Trophoblast cell (in vitro differentiated cells and primary cell): ENCODE measurements around the gene LRP1B.
A peak's percentile ranks its signal among the peaks of the same experiment; 100 is the strongest.

Source experiments
- DNase-seq, 2 donors: peaks; one replicate each; pipeline ENCODE4 v3.0.0-alpha.2; 2016
- H2AFZ ChIP-seq: 2 replicates; pipeline ENCODE4 v1.6.1; 2013; ENCODE audit warnings: low read length, moderate library complexity, mild to moderate bottlenecking; ENCODE audit not compliant: insufficient read depth, poor library complexity
- H2AK5ac ChIP-seq: 2 replicates; pipeline ENCODE4 v1.6.1; 2013; ENCODE audit warnings: mild to moderate bottlenecking, low read length
- H2BK120ac ChIP-seq: 2 replicates; pipeline ENCODE4 v1.6.1; 2013; ENCODE audit warnings: low read length, mild to moderate bottlenecking, moderate library complexity; ENCODE audit not compliant: insufficient read depth, poor library complexity
- H2BK12ac ChIP-seq: 2 replicates; pipeline ENCODE4 v1.6.1; 2013; ENCODE audit warnings: mild to moderate bottlenecking, low read length, moderate library complexity
- H2BK5ac ChIP-seq: 2 replicates; pipeline ENCODE4 v1.6.1; 2013; ENCODE audit warnings: low read length, low read depth, moderate library complexity, mild to moderate bottlenecking; ENCODE audit not compliant: poor library complexity
- H3K14ac ChIP-seq: 2 replicates; pipeline ENCODE4 v1.6.1; 2013; ENCODE audit warnings: mild to moderate bottlenecking, low read length
- H3K18ac ChIP-seq: 2 replicates; pipeline ENCODE4 v1.6.1; 2013; ENCODE audit warnings: mild to moderate bottlenecking, low read length
- H3K23ac ChIP-seq: 2 replicates; pipeline ENCODE4 v1.6.1; 2013; ENCODE audit warnings: low read length
- H3K27ac ChIP-seq: 2 replicates; pipeline ENCODE4 v1.5.1; 2013; ENCODE audit warnings: low read depth, mild to moderate bottlenecking, inconsistent platforms, low read length, moderate library complexity
- H3K27me3 ChIP-seq: 2 replicates; pipeline ENCODE4 v1.6.1; 2013; ENCODE audit warnings: inconsistent platforms, mild to moderate bottlenecking, low read length, moderate library complexity; ENCODE audit not compliant: insufficient read depth
- H3K36me3 ChIP-seq, 2 experiments: 1 replicate in 1 of 2; 2 replicates in 1 of 2; pipeline ENCODE4 v1.6.1; 2013; ENCODE audit warnings: low read length in 2 of 2, mild to moderate bottlenecking in 2 of 2, moderate library complexity in 1 of 2; ENCODE audit not compliant: insufficient read depth in 2 of 2, control insufficient read depth in 1 of 2
- H3K4ac ChIP-seq: 2 replicates; pipeline ENCODE4 v1.6.1; 2013; ENCODE audit warnings: low read depth, mild to moderate bottlenecking, low read length, moderate library complexity
- H3K4me1 ChIP-seq, 2 experiments: 1 replicate in 1 of 2; 2 replicates in 1 of 2; pipeline ENCODE4 v1.6.1; 2013; ENCODE audit warnings: low read length in 2 of 2, mild to moderate bottlenecking in 2 of 2, moderate library complexity in 1 of 2; ENCODE audit not compliant: insufficient read depth in 2 of 2, control insufficient read depth in 1 of 2
- H3K4me2 ChIP-seq: 2 replicates; pipeline ENCODE4 v1.6.1; 2013; ENCODE audit warnings: inconsistent platforms, mild to moderate bottlenecking, low read length, moderate library complexity
- H3K4me3 ChIP-seq: 2 replicates; pipeline ENCODE4 v1.5.1; 2013; ENCODE audit warnings: mild to moderate bottlenecking, low read depth, low read length, inconsistent platforms
- H3K79me1 ChIP-seq: one replicate; pipeline ENCODE4 v1.6.1; 2013; ENCODE audit warnings: low read length
- H3K79me2 ChIP-seq: 2 replicates; pipeline ENCODE4 v1.6.1; 2013; ENCODE audit warnings: low read length, mild to moderate bottlenecking; ENCODE audit not compliant: control insufficient read depth, insufficient read depth, poor library complexity
- H3K9ac ChIP-seq: 2 replicates; pipeline ENCODE4 v1.6.1; 2013; ENCODE audit warnings: mild to moderate bottlenecking, low read length
- H3K9me3 ChIP-seq: 2 replicates; pipeline ENCODE4 v1.6.1; 2013; ENCODE audit warnings: low read depth, mild to moderate bottlenecking, control low read depth, inconsistent platforms, low read length; ENCODE audit not compliant: insufficient read depth
- H4K12ac ChIP-seq: 2 replicates; pipeline ENCODE4 v1.6.1; 2013; ENCODE audit warnings: low read depth, mild to moderate bottlenecking, low read length, moderate library complexity
- H4K8ac ChIP-seq: 2 replicates; pipeline ENCODE4 v1.6.1; 2013; ENCODE audit warnings: low read depth, mild to moderate bottlenecking, low read length, moderate library complexity
- H4K91ac ChIP-seq: one replicate; pipeline ENCODE4 v1.6.1; 2013; ENCODE audit warnings: low read depth, mild to moderate bottlenecking, low read length, moderate library complexity
- WGBS: extraction: QIAGEN DNeasy Blood & Tissue Kit; methylation state at CpG from one replicate; pipeline ENCODE4 v1.1.7; 2013; ENCODE audit warnings: missing lambda C conversion rate; ENCODE audit not compliant: insufficient read length, insufficient coverage; ENCODE audit errors: extremely low coverage; 5-methylcytosine and 5-hydroxymethylcytosine counted together

The LRP1B gene

GRCh38 chr2:141384676-141385075 lies 746.1 kb downstream of the LRP1B start:
- Histone ChIP-seq H3K79me1 (peaks cover 9% of the 10 kb centered on the region), H4K91ac (no peak overlapping the region), H2BK120ac (no peak overlapping the region), H2BK12ac (no peak overlapping the region), H2AK5ac (no peak overlapping the region), H3K9ac (no peak overlapping the region), H3K4me2 (no peak overlapping the region), H2AFZ (no peak overlapping the region), H3K27ac (no peak overlapping the region), H3K18ac (no peak overlapping the region), H2BK5ac (peak overlapping the region; percentile 7), H3K4me3 (no peak overlapping the region), H3K9me3 (no peaks in the 10 kb centered on the region), H3K4me1 (peaks cover 0 to 9% of the 10 kb centered on the region in 2 experiments), H4K8ac (peak overlapping the region; percentile 28), H3K4ac (no peak overlapping the region), H3K23ac (no peak overlapping the region), H3K36me3 (no peaks in the 10 kb centered on the region), H3K79me2 (no peaks in the 10 kb centered on the region), H3K14ac (no peak overlapping the region), H3K27me3 (no peaks in the 10 kb centered on the region), H4K12ac (no peak overlapping the region)
- no CpG with 5 or more reads among the region's 4 CpGs for WGBS
- DNase-seq: no peak

- Histone ChIP-seq H4K12ac (no peak overlapping the region), H2AK5ac (peak overlapping the region; percentile 77), H3K4me3 (no peak overlapping the region), H3K27ac (no peak overlapping the region), H3K27me3 (no peaks in the 10 kb centered on the region), H2BK12ac (peak overlapping the region; percentile 96), H3K23ac (no peak overlapping the region), H2BK5ac (peak overlapping the region; percentile 64), H3K4me1 (peaks cover 0 to 13% of the 10 kb centered on the region in 2 experiments), H3K36me3 (no peaks in the 10 kb centered on the region), H2BK120ac (peak overlapping the region; percentile 30), H3K9ac (no peak overlapping the region), H3K79me1 (peaks cover 13% of the 10 kb centered on the region), H3K14ac (peak overlapping the region; percentile 20), H2AFZ (no peak overlapping the region), H3K79me2 (no peaks in the 10 kb centered on the region), H3K4me2 (no peak overlapping the region), H3K18ac (peak overlapping the region; percentile 83), H4K8ac (peak overlapping the region; percentile 43), H3K9me3 (no peaks in the 10 kb centered on the region), H4K91ac (peak overlapping the region; percentile 88), H3K4ac (no peak overlapping the region)
- no peak for DNase-seq
- no CpG with 5 or more reads among the region's 1 CpG for WGBS
Observed at GRCh38 chr2:141381946-141382345, 748.9 kb downstream of the LRP1B start.

- Histone ChIP-seq H2AK5ac (no peak overlapping the region), H3K79me2 (no peaks in the 10 kb centered on the region), H3K4me2 (no peak overlapping the region), H3K4me1 (peaks cover 0 to 13% of the 10 kb centered on the region in 2 experiments), H4K12ac (no peak overlapping the region), H4K91ac (no peak overlapping the region), H2AFZ (no peak overlapping the region), H4K8ac (no peak overlapping the region), H2BK5ac (no peak overlapping the region), H3K14ac (no peak overlapping the region), H3K23ac (no peak overlapping the region), H3K4ac (no peak overlapping the region), H2BK120ac (no peak overlapping the region), H3K27ac (peak overlapping the region; percentile 94), H3K36me3 (no peaks in the 10 kb centered on the region), H3K18ac (no peak overlapping the region), H3K27me3 (no peaks in the 10 kb centered on the region), H3K4me3 (no peak overlapping the region), H3K9ac (no peak overlapping the region), H3K79me1 (peaks cover 16% of the 10 kb centered on the region), H3K9me3 (no peaks in the 10 kb centered on the region), H2BK12ac (no peak overlapping the region)
- DNase-seq: peak in 1 of 2 donors; percentile 1
- no CpG with 5 or more reads among the region's 7 CpGs for WGBS
Observed at GRCh38 chr2:141380008-141380979, 750.5 kb downstream of the LRP1B start.

GRCh38 chr2:141364821-141365220 lies 766.0 kb downstream of the LRP1B start:
- Histone ChIP-seq H2AFZ (no peak overlapping the region), H3K4me3 (no peak overlapping the region), H3K18ac (no peak overlapping the region), H3K36me3 (no peaks in the 10 kb centered on the region), H2BK5ac (no peak overlapping the region), H2BK120ac (no peak overlapping the region), H3K4me2 (no peak overlapping the region), H4K12ac (no peak overlapping the region), H4K91ac (no peak overlapping the region), H3K23ac (no peak overlapping the region), H3K27ac (no peak overlapping the region), H3K4ac (no peak overlapping the region), H4K8ac (no peak overlapping the region), H3K4me1 (no peaks in the 10 kb centered on the region), H3K9me3 (no peaks in the 10 kb centered on the region), H2AK5ac (no peak overlapping the region), H3K79me2 (no peaks in the 10 kb centered on the region), H3K14ac (no peak overlapping the region), H2BK12ac (no peak overlapping the region), H3K27me3 (no peaks in the 10 kb centered on the region), H3K9ac (no peak overlapping the region), H3K79me1 (no peaks in the 10 kb centered on the region)
- DNase-seq: no peak
- no CpG with 5 or more reads among the region's 1 CpG for WGBS
